Tibial nerve (tissue), 4 donors: ENCODE measurements around the gene PLA2G3. TPM values are rescaled to one million over a fixed set of nuclear protein-coding genes. Genes with fewer than 3 reads are reported as not detected.

ENCODE experiments used
- DNase-seq, 2 donors: peaks; one replicate each; pipeline ENCODE4 v3.0.0-alpha.2; 2019; ENCODE audit warnings: low spot score in 2 of 2
- H3K27ac ChIP-seq, 4 donors: fragments of 200-600 bp; sonication (generic) in 3 of 4; one replicate each; pipeline ENCODE4 v1.5.1; 2017 to 2019; ENCODE audit warnings: mild to moderate bottlenecking in 1 of 4
- H3K27me3 ChIP-seq, 2 donors: fragments of 200-600 bp; sonication (generic) in 1 of 2; one replicate each; pipeline versions ENCODE4 v1.5.1 to v1.6.0; 2017 to 2019
- H3K36me3 ChIP-seq, 3 donors: fragments of 200-600 bp; sonication (generic); one replicate each; pipeline ENCODE4 v1.5.1; 2018 to 2019
- H3K4me1 ChIP-seq, 4 donors: fragments of 200-600 bp; sonication (generic) in 3 of 4; one replicate each; pipeline ENCODE4 v1.5.1; 2017 to 2019
- H3K4me3 ChIP-seq, 4 donors: fragments of 200-600 bp; sonication (generic) in 3 of 4; one replicate each; pipeline ENCODE4 v1.5.1; 2017 to 2019; ENCODE audit warnings: mild to moderate bottlenecking in 1 of 4, moderate library complexity in 1 of 4
- H3K9me3 ChIP-seq, 4 donors: fragments of 200-600 bp; sonication (generic) in 3 of 4; one replicate each; pipeline ENCODE4 v1.5.1; 2017 to 2019
- EP300 ChIP-seq, 2 donors: sonication (generic); formaldehyde crosslinking; IDR thresholded peaks; one replicate each; pipeline ENCODE4 v1.6.1; 2017; ENCODE audit warnings: antibody characterized with exemption in 2 of 2, mild to moderate bottlenecking in 1 of 2
- POLR2A ChIP-seq, 2 donors: fragments of 450-650 bp; IDR thresholded peaks; one replicate each; pipeline ENCODE4 v1.6.1; 2017; ENCODE audit warnings: antibody characterized with exemption in 2 of 2, mild to moderate bottlenecking in 2 of 2, moderate library complexity in 2 of 2
- WGBS, 2 donors: methylation state at CpG; one replicate each; pipeline ENCODE4 v1.1.5; 2018; 5-methylcytosine and 5-hydroxymethylcytosine counted together
- total RNA-seq, 4 donors: library from RNA; depleted of rRNA; stranded (reverse); fragments of >200 nt; gene quantifications; one replicate each; pipeline ENCODE4 v1.1.0, GENCODE V29; 2016
- TF ChIP-seq, protein P1 (sequence below), 5 experiments: fragments of 200-600 bp in 3 of 5; fragments of 450-650 bp in 2 of 5; sonication (generic) in 3 of 5; IDR thresholded peaks; one replicate each; pipeline ENCODE4 v1.5.1; 2016 to 2019; ENCODE audit warnings: antibody characterized with exemption in 5 of 5, mild to moderate bottlenecking in 3 of 5, moderate library complexity in 2 of 5

Gene PLA2G3
- total RNA-seq, 4 donors from 2014 or later = not detected

DNA sequence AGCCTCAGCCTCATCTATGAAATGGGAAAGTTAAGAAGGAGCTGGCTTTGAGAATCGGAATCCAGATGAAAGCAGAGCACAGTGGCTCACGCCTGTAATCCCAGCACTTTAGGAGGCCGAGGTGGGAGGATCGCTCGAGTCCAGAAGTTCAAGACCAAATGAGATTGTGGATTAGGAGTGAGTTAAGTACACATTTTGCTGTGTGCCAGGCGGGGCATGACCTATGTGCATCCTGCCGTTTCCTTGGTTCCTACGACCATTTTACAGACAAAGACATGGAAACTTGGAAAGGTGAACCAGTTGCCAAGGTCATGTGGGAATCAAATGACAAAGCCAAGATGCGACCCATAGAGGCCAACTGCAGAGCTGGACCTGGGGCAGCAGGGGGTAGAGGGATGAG lies 4.2 kb downstream of the PLA2G3 start:
- WGBS, 2 donors = 80 to 88% methylated on average over 9 of the region's 9 CpGs
- no peak for DNase-seq
- no peak for TF ChIP-seq EP300 (IDR thresholded peaks at IDR 0.05)
- TF ChIP-seq POLR2A (IDR thresholded peaks at IDR 0.05) = no peak
- TF ChIP-seq, protein P1, sequence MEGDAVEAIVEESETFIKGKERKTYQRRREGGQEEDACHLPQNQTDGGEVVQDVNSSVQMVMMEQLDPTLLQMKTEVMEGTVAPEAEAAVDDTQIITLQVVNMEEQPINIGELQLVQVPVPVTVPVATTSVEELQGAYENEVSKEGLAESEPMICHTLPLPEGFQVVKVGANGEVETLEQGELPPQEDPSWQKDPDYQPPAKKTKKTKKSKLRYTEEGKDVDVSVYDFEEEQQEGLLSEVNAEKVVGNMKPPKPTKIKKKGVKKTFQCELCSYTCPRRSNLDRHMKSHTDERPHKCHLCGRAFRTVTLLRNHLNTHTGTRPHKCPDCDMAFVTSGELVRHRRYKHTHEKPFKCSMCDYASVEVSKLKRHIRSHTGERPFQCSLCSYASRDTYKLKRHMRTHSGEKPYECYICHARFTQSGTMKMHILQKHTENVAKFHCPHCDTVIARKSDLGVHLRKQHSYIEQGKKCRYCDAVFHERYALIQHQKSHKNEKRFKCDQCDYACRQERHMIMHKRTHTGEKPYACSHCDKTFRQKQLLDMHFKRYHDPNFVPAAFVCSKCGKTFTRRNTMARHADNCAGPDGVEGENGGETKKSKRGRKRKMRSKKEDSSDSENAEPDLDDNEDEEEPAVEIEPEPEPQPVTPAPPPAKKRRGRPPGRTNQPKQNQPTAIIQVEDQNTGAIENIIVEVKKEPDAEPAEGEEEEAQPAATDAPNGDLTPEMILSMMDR (IDR thresholded peaks at IDR 0.05) = no peak
- Histone ChIP-seq H3K36me3 (peaks cover 0 to 12% (median 0%) of the 10 kb centered on the region in 3 donors), H3K4me3 (no peak overlapping the region), H3K4me1 (no peaks in the 10 kb centered on the region), H3K27ac (no peak overlapping the region), H3K9me3 (no peaks in the 10 kb centered on the region), H3K27me3 (peaks cover 0 to 20% of the 10 kb centered on the region in 2 donors)

DNA sequence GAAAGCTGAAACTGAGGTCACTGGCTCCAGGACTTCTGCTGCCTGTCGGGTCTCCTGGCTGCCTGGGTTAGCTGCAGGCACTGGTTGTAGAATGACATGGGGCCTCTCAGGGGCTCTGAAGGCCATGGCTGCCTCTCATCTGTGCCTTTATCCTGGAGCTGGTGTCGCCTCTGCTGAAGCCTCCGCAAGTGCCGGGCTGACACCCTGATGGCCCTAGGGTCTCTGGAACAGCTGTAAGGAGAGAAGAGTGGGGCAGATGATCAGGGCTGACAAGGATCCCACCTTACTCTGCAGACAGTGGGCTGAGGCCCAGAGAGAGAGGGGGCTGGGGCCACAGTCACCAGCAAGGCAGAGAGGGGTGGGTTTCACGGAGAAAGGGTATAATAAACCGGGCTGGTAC lies 4.6 kb downstream of the PLA2G3 start:
- Histone ChIP-seq H3K4me1 (no peaks in the 10 kb centered on the region), H3K27me3 (peaks cover 0 to 20% of the 10 kb centered on the region in 2 donors), H3K36me3 (peaks cover 0 to 12% (median 0%) of the 10 kb centered on the region in 3 donors), H3K27ac (no peak overlapping the region), H3K9me3 (no peaks in the 10 kb centered on the region), H3K4me3 (no peak overlapping the region)
- TF ChIP-seq EP300 (IDR thresholded peaks at IDR 0.05) = no peak
- TF ChIP-seq POLR2A (IDR thresholded peaks at IDR 0.05) = no peak
- TF ChIP-seq, protein P1 (IDR thresholded peaks at IDR 0.05) = no peak
- no peak for DNase-seq
- 90 to 98% methylated on average over 3 to 6 of the region's 6 CpGs for whole genome bisulfite sequencing, 2 donors

DNA sequence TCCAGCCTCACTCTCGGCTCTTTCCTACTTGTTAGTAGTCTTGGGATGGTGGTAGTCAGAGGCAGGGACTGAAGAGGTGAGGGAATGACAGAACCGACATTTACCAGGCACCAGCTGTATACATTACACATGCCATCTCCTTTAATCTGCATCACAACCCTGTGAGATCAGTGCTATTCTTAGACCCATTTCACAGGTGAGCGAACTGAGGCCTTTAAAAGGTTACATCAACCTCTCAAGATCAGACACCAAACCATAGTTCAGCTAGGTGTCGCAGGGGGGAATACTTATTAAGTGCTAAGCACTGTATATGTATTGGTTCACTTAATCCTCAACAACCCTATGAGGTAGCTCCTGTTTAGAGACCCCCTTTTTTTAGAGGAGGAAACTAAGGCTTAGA lies 5.6 kb downstream of the PLA2G3 start:
- peaks cover 0 to 12% of the 10 kb centered on the region in 2 donors for H3K27me3 ChIP-seq
- no peaks in the 10 kb centered on the region for H3K4me1 ChIP-seq
- H3K36me3 ChIP-seq = peaks cover 0 to 15% (median 0%) of the 10 kb centered on the region in 3 donors
- TF ChIP-seq, protein P1 (IDR thresholded peaks at IDR 0.05) = no peak
- no peak for TF ChIP-seq POLR2A (IDR thresholded peaks at IDR 0.05)
- no peak for TF ChIP-seq EP300 (IDR thresholded peaks at IDR 0.05)
- no peak for DNase-seq
- no peaks in the 10 kb centered on the region for H3K9me3 ChIP-seq
- WGBS, 2 donors = 86 to 88% methylated on average over 4 of the region's 4 CpGs
- H3K27ac ChIP-seq = no peak overlapping the region
- H3K4me3 ChIP-seq = no peak overlapping the region

DNA sequence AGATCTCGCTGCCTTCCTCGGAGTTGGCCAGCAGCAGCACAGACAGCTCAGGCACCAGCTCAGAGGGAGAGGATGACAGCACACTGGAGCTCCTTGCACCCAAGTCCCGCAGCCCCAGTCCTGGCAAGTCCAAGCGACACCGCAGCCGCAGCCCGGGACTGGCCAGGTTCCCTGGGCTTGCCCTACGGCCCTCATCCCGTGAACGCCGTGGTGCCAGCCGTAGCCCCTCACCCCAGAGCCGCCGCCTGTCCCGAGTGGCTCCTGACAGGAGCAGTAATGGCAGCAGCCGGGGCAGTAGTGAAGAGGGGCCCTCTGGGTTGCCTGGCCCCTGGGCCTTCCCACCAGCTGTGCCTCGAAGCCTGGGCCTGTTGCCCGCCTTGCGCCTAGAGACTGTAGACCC lies 6.4 kb downstream of the PLA2G3 start:
- peaks cover 0 to 5% of the 10 kb centered on the region in 2 donors for H3K27me3 ChIP-seq
- H3K9me3 ChIP-seq = no peaks in the 10 kb centered on the region
- TF ChIP-seq POLR2A (IDR thresholded peaks at IDR 0.05) (no peak), EP300 (IDR thresholded peaks at IDR 0.05) (no peak)
- TF ChIP-seq, protein P1 (IDR thresholded peaks at IDR 0.05) = no peak
- no peak for DNase-seq
- WGBS, 2 donors = 87 to 88% methylated on average over 15 to 19 of the region's 19 CpGs
- H3K36me3 ChIP-seq = peaks cover 0 to 15% (median 0%) of the 10 kb centered on the region in 3 donors
- H3K4me3 ChIP-seq = no peak overlapping the region
- H3K4me1 ChIP-seq = no peaks in the 10 kb centered on the region
- H3K27ac ChIP-seq = no peak overlapping the region

DNA sequence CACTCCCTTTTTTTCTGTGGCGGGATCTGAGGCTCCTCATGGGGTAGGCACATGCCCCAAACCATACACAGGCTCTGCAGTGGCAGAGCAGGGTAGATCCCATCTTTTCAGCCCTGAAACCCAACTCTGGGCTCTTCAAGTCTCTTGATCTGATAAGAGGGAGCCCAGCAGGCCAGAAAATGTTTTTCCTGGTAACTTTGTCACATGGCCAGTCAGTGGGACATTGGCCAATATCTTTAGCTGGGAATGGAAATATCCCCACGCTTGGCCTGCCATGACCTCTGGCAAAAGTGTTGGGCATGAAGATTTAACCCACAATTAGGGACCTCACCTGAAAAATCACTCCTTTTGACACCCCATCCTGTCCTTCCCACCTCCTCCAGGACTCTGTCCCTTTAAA lies 9.4 kb downstream of the PLA2G3 start:
- H3K36me3 ChIP-seq = peaks cover 0 to 15% (median 0%) of the 10 kb centered on the region in 3 donors

More for the DNA sequence above, 9.4 kb downstream of the PLA2G3 start:
- no peak for DNase-seq
- no peak overlapping the region for H3K4me3 ChIP-seq
- no peaks in the 10 kb centered on the region for H3K9me3 ChIP-seq
- 75 to 77% methylated on average over 2 of the region's 2 CpGs for WGBS, 2 donors
- no peaks in the 10 kb centered on the region for H3K4me1 ChIP-seq
- no peak overlapping the region for H3K27ac ChIP-seq
- TF ChIP-seq, protein P1 (IDR thresholded peaks at IDR 0.05) = no peak
- TF ChIP-seq POLR2A (IDR thresholded peaks at IDR 0.05) (no peak), EP300 (IDR thresholded peaks at IDR 0.05) (no peak)
- H3K27me3 ChIP-seq = no peaks in the 10 kb centered on the region
